ENCODE results near the gene ART5. TPM values are rescaled to one million over a fixed set of nuclear protein-coding genes. Genes with fewer than 3 reads are reported as not detected.

The ART5 gene
- total and polyA plus RNA-seq, 8 donors = 0.11 to 0.51 (median 0.22) TPM; not detected in 2

DNA sequence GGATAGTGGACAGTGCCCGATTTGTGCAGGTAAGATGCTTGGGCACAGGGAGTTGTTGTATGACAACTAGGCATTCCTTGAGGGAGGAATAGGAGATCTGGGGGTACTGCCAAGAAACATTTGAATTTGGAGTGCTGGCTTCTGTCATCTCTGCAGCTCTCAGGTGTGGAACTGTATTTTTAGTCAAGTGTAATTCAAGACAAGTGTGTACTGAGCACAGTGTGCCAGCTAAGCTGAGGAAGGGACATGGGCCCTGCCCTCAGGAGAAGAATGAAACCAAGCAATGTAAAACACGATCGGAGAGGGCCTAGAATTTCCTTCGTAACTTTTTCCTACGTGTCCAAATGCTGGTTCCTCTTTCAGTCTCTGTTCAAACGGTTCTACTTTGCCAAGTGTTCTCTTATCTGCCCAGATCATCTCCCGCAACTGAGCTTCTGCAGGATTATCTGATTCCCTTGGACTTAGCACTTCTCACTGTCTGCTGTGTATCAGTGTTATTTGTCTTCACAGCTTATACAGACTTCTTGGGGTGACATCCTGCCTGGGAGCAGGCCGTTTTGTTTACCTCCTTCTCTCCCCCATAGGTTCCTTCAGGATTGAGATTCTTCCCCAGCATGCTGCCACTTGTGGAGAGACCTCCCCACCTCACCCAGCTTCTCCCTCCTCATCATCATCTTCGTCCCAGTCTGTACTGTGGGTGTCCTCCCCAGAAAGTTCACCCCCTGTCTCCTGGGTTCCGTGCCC lies 27.6 kb downstream of the ART5 start:
- peak in 2 of 4 donors; percentile 18 to 24 for ATAC-seq
- Histone ChIP-seq H3K4me3 (no peak overlapping the region), H3K36me3 (no peaks in the 10 kb centered on the region), H3K27me3 (no peaks in the 10 kb centered on the region), H3K4me1 (no peaks in the 10 kb centered on the region), H3K27ac (no peak overlapping the region), H3K9me3 (no peaks in the 10 kb centered on the region)
- TF ChIP-seq, protein P1, sequence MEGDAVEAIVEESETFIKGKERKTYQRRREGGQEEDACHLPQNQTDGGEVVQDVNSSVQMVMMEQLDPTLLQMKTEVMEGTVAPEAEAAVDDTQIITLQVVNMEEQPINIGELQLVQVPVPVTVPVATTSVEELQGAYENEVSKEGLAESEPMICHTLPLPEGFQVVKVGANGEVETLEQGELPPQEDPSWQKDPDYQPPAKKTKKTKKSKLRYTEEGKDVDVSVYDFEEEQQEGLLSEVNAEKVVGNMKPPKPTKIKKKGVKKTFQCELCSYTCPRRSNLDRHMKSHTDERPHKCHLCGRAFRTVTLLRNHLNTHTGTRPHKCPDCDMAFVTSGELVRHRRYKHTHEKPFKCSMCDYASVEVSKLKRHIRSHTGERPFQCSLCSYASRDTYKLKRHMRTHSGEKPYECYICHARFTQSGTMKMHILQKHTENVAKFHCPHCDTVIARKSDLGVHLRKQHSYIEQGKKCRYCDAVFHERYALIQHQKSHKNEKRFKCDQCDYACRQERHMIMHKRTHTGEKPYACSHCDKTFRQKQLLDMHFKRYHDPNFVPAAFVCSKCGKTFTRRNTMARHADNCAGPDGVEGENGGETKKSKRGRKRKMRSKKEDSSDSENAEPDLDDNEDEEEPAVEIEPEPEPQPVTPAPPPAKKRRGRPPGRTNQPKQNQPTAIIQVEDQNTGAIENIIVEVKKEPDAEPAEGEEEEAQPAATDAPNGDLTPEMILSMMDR (IDR thresholded peaks at IDR 0.05) = no peak
- intact Hi-C loops (cut with DNase I) = no loop called here
- 70 to 73% methylated on average over 10 of the region's 10 CpGs for WGBS, 2 donors
- DNase-seq = no peak
- no peak for FAIRE-seq

DNA sequence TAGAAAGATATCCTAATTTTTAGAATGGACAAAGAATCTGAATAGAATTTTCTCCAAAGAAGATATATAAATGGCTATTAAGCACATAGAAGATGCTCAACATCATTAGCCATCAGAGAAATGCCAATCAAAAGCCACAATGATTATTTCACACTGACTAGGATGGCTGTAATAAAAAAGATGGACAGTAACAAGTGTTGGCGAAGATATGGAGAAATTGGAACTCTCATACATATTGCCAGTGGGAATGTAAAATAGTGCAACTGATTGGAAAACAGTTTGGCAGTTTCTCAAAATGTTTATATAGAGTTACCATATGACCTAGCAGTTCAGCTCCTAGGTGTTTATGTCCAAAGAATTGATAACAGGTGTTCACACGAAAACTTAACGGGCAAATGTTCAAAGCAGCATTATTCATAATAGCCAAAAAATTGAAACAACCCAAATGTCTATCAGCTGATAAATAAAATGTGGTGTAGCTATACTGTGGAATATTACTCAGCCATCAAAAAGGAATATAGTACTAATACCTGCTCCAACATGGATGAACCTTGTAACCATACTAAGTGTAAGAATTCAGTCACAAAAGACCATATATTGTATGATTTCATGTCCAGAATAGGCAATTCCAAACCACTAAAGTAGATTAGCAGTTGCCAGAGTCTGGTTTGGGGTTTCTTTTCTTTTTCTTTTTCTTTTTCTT lies 29.7 kb downstream of the ART5 start:
- DNase-seq (no peak), FAIRE-seq (no peak)

DNA sequence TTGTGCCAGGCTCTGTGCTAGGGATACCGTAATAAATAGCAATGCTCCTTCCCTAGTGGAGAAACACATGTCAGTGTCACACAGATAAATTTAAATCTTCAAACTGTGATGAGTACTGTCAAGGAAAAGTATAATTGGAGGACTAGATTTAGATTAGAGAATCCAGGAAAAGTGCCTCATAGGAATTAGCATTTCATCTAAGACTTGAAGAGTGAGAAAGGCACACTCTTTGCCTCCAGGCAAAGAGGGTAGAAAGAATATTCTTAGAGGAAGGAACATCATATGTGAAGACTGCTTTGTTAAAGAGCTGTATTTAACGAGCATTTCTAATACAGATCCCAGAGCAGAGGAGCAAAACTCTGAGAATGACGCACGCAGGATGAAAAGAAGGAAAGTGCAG lies 30.9 kb downstream of the ART5 start:
- WGBS, 2 donors = 83 to 86% methylated on average over 4 of the region's 4 CpGs
- H3K4me1 ChIP-seq = no peaks in the 10 kb centered on the region
- DNase-seq (no peak), ATAC-seq (no peak), FAIRE-seq (no peak)
- H3K36me3 ChIP-seq = no peaks in the 10 kb centered on the region
- H3K27me3 ChIP-seq = no peaks in the 10 kb centered on the region
- TF ChIP-seq, protein P1 (IDR thresholded peaks at IDR 0.05) = no peak
- H3K4me3 ChIP-seq = no peak overlapping the region
- intact Hi-C loops (cut with DNase I) = no loop called here
- H3K27ac ChIP-seq = no peak overlapping the region
- no peaks in the 10 kb centered on the region for H3K9me3 ChIP-seq

More for the DNA sequence above, 29.7 kb downstream of the ART5 start:
- TF ChIP-seq, protein P1 (IDR thresholded peaks at IDR 0.05) = no peak
- Histone ChIP-seq H3K4me1 (no peaks in the 10 kb centered on the region), H3K27me3 (no peaks in the 10 kb centered on the region), H3K27ac (no peak overlapping the region), H3K36me3 (no peaks in the 10 kb centered on the region), H3K4me3 (no peak overlapping the region), H3K9me3 (no peaks in the 10 kb centered on the region)
- 62 to 75% methylated on average over 3 of the region's 3 CpGs for WGBS, 2 donors
- no peak for ATAC-seq
- intact Hi-C loops (cut with DNase I) = no loop called here

DNA sequence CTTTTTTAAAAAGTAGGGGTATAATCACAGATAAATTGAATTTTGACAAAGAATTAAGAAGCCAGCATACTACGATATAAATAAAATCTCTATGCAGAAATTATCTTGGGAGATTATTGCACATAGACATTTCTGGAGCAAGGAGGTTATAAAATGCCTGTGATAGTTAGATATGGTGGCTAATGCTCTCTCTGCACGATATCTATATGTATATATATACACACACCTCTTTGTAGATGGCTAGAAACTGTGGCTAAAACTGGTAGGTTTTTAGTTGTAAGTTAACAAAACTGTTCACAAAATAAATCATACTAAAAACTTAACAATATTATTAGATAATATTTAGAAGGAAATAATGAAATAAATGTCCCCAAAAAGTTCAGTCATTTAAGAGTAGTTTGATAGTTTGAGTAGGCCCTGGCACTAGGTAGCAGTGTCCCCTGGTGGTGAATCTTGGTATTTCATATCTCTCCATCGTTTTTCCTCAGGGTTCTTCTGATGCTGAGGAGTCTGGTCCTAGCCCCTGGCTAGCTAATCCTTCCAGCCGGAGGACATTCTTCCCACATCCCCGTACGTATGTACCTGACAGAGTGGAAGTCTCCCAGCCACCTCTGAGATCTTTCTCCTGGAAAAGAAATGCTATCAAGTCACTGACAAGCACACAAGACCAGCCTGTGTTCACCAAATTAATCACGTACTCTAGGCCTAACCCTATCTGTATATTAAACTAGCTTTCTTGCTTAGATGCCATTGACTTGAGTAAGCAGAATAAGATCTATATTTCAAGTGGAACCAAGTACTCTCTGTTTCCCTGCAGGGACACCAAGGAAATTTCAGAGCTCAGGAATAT lies 32.2 kb downstream of the ART5 start:
- Histone ChIP-seq H3K27ac (no peak overlapping the region), H3K9me3 (no peaks in the 10 kb centered on the region), H3K4me3 (no peak overlapping the region), H3K36me3 (no peaks in the 10 kb centered on the region), H3K4me1 (no peaks in the 10 kb centered on the region), H3K27me3 (no peaks in the 10 kb centered on the region)
- intact Hi-C loops (cut with DNase I) = no loop called here
- 45 to 47% methylated on average over 7 of the region's 7 CpGs for WGBS, 2 donors
- TF ChIP-seq, protein P1 (IDR thresholded peaks at IDR 0.05) = peak; percentile 65 to 87 (median 84)
- ATAC-seq = peak in 3 of 4 donors; percentile 67 to 91 (median 80)
- peak in 1 of 6 donors; percentile 23 for DNase-seq
- FAIRE-seq = peak; percentile 9
